ENCODE results near the gene HOMER2. TPM values are rescaled to one million over a fixed set of nuclear protein-coding genes. Genes with fewer than 3 reads are reported as not detected.
A peak's percentile ranks its signal among the peaks of the same experiment; 100 is the strongest.
"Not testable (repeated sequence)": the region's sequence is repeated elsewhere in the genome, so short reads cannot be mapped to it uniquely, and the experiment has no call there.

HOMER2 gene
- total RNA-seq, 1 donor from 2014 or later, result 23.4 TPM

- Mint-ChIP-seq H3K9me3 (no peaks in the 10 kb centered on the region), H3K4me1 (ENCODE audit: unreplicated experiment) (peaks cover 11% of the 10 kb centered on the region), H3K36me3 (peaks cover 3% of the 10 kb centered on the region), H3K27ac (no peak overlapping the region), H3K4me3 (no peak overlapping the region), H3K27me3 (no peaks in the 10 kb centered on the region)
- peak; percentile 32 for DNase-seq (ENCODE audit: extremely low spot score, unreplicated experiment)
- TF ChIP-seq CTCF (conservative IDR thresholded peaks at IDR 0.05), result no peak
Observed at GRCh38 chr15:82871832-82872484, 80.6 kb downstream of the HOMER2 start.

DNA sequence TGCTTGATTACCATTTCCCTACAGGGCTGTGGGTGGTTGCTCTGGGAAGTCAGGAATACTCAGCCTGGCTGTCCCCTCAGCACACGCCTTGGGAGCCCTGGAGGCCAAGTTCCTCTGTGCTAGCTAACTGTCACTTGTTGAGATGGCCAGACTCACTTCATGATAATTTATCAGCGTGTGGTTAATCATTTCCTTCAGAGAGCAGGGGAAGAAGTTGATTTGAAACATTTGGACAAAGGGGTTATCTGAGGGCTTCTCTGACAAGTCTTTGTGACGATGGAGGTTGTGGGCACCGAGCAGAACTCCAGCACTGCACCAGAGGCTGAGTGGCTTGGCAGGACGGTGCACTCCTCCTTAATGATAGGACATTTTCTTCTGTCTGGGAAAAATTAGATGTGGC is 81.2 kb downstream of the HOMER2 start:
- Mint-ChIP-seq H3K4me3 (no peak overlapping the region), H3K27ac (no peak overlapping the region), H3K36me3 (peaks cover 3% of the 10 kb centered on the region), H3K27me3 (no peaks in the 10 kb centered on the region), H3K9me3 (no peaks in the 10 kb centered on the region), H3K4me1 (ENCODE audit: unreplicated experiment) (peaks cover 11% of the 10 kb centered on the region)
- TF ChIP-seq CTCF (conservative IDR thresholded peaks at IDR 0.05), result no peak
- peak; percentile 40 for DNase-seq (ENCODE audit: extremely low spot score, unreplicated experiment)

DNA sequence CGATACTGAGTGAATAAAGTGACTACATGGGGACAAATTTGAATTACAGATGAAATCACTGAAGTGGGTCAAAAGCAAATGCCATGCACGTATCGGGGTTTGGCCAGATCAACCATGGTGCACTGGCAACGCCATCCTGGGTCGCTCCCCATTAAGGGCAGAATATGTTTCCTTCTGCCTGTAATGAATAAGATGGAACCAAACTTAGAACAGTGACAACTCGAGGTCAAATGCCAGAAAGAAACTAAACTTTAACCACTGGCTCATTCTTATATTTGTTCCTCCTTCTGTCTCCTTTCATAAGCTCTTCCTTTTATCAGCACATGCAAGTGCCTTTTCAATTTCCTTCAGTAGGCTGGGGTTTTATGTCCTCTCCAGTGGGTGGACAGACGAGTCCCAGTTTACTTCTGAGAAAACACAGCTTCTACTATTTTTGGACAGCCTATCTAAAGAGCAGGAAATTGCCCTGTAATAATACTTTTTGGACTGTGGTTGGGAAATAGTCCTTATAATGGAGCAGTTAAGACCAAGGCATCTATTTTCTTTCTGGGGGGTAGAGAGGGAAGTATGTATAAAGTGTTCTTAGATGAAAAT is 81.7 kb downstream of the HOMER2 start:
- no peak for DNase-seq (ENCODE audit: extremely low spot score, unreplicated experiment)
- Mint-ChIP-seq H3K27ac (no peak overlapping the region), H3K4me3 (no peak overlapping the region), H3K4me1 (ENCODE audit: unreplicated experiment) (peaks cover 11% of the 10 kb centered on the region), H3K36me3 (peaks cover 3% of the 10 kb centered on the region), H3K27me3 (no peaks in the 10 kb centered on the region), H3K9me3 (no peaks in the 10 kb centered on the region)
- no peak for TF ChIP-seq CTCF (conservative IDR thresholded peaks at IDR 0.05)

- not testable (repeated sequence) for H3K4me3 Mint-ChIP-seq; H3K4me1 Mint-ChIP-seq (ENCODE audit: unreplicated experiment); H3K27ac Mint-ChIP-seq; H3K27me3 Mint-ChIP-seq; H3K36me3 Mint-ChIP-seq; H3K9me3 Mint-ChIP-seq
- DNase-seq (ENCODE audit: extremely low spot score, unreplicated experiment), result peak; percentile 45
Observed at GRCh38 chr15:82865981-82866380, 86.5 kb downstream of the HOMER2 start.

DNA sequence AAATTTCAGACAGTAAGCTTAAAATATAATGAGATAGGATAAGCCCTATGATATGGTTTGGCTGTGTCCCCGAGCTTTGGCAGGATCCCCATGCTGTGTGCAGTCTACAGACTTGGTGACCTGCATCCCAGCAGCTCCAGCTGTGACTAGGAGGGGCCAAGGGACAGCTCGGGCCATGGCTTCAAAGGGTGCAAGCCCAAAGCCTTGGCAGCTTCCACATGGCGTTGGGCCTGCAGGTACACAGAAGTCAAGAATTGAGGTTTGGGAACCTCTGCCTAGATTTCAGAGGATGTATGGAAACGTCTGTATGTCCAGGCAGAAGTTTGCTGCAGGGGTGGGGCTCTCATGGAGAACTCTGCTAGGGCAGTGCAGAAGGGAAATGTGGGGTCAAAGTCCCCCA is 86.9 kb downstream of the HOMER2 start:
- H3K4me1 Mint-ChIP-seq (ENCODE audit: unreplicated experiment); H3K9me3 Mint-ChIP-seq; H3K4me3 Mint-ChIP-seq; H3K27ac Mint-ChIP-seq; H3K36me3 Mint-ChIP-seq; H3K27me3 Mint-ChIP-seq: not testable (repeated sequence)
- peak; percentile 53 for DNase-seq (ENCODE audit: extremely low spot score, unreplicated experiment)

- DNase-seq (ENCODE audit: extremely low spot score, unreplicated experiment), result no peak
- no peaks in the 10 kb centered on the region for H3K36me3 Mint-ChIP-seq
- no peaks in the 10 kb centered on the region for H3K4me1 Mint-ChIP-seq (ENCODE audit: unreplicated experiment)
- no peak for TF ChIP-seq CTCF (conservative IDR thresholded peaks at IDR 0.05)
- no peak overlapping the region for H3K4me3 Mint-ChIP-seq
- no peaks in the 10 kb centered on the region for H3K27me3 Mint-ChIP-seq
- no peaks in the 10 kb centered on the region for H3K9me3 Mint-ChIP-seq
- no peak overlapping the region for H3K27ac Mint-ChIP-seq
Observed at GRCh38 chr15:82864967-82865366, 87.6 kb downstream of the HOMER2 start.
